Stimulated activated CD8-positive, alpha-beta memory T cell treated with anti-CD3 and anti-CD28 coated beads, Interleukin-7, amount 100 ng/mL, for 24 hours (primary cell): ENCODE data around the gene AMACR.
A peak's percentile ranks its signal among the peaks of the same experiment; 100 is the strongest.

ENCODE experiments used
- DNase-seq: peaks from one replicate; pipeline ENCODE4 v3.0.0-alpha.2; 2020; ENCODE audit warnings: low read depth

AMACR gene

DNA sequence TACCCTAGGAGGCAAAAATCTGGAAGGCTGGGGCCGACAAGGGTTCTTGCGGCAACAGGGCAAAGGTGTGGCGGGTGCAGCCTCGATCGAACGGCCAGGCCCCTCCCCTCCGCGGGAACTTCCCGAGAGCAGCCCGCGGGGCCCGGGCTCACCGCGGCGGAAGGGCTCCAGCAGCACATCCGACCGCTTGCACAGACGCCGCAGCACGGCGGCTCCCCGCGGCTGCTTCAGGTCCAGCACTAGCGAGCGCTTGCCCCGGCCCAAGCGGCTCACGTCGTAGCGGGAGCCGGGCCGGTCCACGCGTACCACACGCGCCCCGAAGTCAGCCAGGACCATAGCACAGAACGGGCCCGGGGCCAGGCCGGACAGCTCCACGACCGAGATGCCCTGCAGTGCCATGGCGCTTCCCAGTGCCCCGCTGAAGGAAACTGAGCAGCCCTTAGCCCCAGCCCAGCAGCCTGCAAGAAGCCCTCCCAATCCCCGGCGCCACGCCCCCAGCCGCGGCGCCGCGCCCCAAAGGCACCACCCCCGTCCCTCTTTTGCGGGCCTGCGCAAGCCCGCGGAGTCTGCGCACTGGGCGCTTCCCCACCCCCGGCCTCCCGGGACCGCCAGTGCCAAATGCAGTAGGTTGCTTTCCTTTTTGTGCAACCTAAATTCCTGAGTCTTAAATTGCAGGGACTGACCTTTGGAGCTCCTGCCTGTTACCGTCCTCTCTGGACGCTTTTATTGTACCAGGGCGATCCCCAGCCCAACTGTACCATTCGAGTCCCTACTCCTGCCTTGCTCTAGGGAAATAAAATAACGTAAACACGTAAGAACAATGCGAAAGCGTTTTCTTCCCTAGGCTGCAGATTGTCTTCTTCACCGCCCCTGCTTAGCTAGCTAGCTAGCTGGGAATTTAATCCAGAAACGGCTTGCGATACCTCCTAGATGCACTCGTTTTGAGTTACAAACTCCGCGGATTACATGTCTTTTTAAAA lies at the start of gene AMACR:
Gene AMACR (minus strand): TSS at position 430 of the 980 bp plus-strand sequence. CDS start 31 bp downstream, at position 399.
- peak; percentile 74 for DNase-seq

GRCh38 chr5:34057569-34057968 lies 49.7 kb upstream of the AMACR start:
- DNase-seq, result no peak

DNA sequence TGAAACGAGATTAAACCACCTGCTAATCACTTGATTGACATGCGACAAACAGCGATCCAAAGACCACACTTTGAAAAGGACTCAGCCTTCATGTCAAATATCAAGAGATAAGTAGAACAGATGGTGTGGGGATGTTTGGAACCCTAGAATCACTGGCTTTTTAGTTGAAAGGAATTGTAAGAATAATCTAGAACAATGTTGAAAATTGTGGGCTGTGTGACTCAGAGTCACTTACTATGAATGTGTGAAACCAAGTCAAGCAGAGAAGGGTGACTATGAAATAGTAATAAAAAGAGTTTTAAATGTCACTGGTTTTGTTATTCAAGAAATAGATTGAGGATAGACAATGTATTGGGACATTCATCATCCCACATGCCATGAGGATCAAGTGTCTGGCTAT lies 49.3 kb upstream of the AMACR start:
- DNase-seq, result no peak

DNA sequence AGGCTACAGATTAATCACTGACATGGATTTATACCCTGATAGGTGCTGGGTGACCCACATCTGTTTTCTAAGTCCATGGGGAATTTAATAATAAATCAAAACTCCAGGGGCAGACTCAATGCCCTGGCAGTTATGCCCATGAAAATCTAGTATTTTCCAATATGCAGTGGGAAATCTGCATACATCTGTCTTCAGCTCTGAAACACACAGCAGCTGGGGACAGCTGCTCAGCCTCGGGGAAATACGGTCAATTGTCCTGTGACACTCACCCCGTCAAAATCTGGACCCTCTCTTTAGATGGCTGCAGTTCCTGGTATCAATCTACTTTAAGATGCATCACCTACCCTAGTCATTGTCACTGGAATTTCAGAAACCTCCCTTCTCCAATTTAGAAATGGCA lies 47.8 kb upstream of the AMACR start:
- no peak for DNase-seq

GRCh38 chr5:34054400-34054729 lies 46.5 kb upstream of the AMACR start:
- DNase-seq, result no peak

DNA sequence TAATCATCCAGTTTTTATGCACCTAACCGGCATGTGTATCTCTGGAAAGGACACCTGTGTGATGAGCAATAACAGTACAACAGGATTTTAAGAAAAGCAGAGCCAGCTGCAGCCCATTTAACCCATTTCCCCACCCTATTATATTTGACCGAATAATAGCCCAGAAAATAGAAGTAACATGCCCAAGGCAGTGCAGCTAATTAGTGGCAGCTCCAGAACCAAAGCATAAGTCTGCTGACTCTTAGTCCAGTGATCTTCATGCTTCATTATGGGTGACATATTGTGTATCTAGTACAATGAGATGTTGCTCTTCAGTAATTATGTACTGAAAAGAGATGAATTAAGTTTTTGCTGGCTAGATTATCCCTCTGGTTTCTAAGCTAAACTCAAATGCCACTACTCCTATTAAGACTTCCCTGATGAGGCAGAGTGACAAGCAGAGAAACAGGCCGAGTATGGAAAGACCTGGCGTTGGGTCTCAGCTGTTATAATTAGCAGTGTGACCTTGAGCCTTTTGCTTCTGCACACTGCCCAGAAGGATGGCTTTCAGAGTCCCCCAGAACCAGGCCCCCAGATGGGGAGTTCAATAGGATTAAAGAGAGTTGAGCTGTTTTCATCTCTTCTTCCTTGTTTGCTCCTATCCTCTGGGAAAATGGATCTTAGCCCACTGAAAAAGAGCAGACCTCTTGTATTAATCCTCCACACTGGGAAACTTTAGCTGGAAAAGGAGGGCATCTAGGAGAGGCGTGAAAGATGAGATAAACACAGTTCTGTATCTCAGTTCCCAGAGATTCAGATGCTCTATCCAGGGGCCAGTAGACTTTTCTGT lies 45.9 kb upstream of the AMACR start:
- no peak for DNase-seq

DNA sequence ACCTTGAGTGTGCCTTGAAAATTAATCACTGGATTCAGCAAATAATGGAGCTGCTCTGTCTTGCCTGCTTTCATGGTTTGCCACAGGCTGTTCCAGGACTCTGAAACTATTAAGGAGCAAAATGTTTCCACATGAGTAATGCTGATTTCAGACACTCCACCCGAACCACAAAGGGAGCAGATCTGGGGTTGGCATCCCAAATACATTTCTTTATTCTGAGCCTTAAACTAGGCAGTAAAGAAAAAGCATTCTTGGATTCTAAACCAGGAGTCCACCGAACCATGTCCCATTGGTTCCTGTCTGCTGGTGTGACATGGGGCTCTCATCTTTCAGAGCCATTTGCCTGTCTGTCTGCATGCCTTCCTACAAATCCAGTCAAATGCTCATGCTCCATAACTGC lies 45.3 kb upstream of the AMACR start:
- no peak for DNase-seq

- DNase-seq, result no peak
Observed at GRCh38 chr5:34051374-34051980, 43.6 kb upstream of the AMACR start.

GRCh38 chr5:34047774-34048572 lies 40.1 kb upstream of the AMACR start:
- no peak for DNase-seq

- DNase-seq, result no peak
Observed at GRCh38 chr5:34047143-34047542, 39.3 kb upstream of the AMACR start.

DNA sequence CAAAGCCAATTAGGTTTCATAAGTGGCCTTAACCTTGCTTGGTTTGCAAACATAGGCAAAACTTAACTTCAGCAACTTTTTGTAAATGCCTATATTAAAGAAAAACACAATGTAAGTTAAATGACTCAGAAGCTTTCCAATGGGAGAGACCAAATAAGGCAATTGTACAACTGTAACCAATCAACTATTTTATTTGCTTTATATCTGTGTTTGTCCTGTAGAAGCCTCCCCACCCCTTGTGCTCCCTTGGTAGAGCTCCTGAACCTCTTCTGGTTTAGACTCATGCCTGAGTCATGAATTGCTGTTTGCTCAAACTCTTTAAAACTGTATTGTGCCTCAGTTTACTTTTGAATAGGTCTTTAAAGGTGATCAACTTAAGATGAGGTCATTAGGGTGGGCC lies 38.1 kb upstream of the AMACR start:
- DNase-seq, result no peak

DNA sequence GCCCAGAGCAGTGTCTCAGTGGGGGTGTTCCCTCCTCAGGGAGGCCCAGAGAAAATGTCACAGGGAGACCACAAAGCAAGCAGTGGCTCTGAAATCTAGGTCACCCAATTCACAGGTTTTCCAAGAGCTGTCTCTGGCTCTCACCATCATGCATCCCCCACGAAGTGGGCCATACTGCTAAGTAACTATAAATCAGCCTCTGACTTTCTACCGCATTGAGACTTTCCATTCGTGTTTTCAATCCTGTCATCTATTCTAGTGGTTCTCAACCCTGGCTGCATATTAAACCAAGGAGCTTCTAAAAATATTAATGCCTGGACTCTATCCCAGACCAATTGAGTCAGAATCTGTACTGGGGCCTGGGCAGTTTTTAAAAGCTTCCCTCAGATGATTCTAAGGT lies 37.2 kb upstream of the AMACR start:
- DNase-seq, result no peak

- DNase-seq, result no peak
Observed at GRCh38 chr5:34043099-34043876, 35.4 kb upstream of the AMACR start, which contains the start of gene C1QTNF3. Gene C1QTNF3 (minus strand): TSS chr5:34043213. CDS start chr5:34043125, 88 bp downstream.

DNA sequence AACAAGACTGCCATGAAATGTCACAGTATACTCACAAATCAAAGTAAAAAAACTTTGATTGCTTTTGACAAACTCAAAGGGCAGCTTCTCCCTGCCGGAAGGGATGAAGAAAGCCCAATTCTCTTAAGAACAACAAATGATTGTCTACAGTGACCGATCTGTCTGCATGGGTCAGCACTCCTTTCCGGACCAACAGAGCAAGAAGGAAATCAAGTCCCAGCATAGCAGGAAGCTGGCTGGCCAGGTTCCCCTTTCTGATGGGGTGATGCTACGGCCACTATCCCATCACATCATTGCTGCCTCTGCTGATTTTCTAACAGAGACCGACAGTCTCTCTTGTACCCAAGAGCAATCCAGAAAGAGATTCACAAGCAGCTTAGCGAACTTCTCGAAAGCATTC lies 34.5 kb upstream of the AMACR start:
- DNase-seq, result no peak

GRCh38 chr5:34041247-34041972 lies 33.6 kb upstream of the AMACR start:
- DNase-seq, result no peak

- DNase-seq, result no peak
Observed at GRCh38 chr5:34040472-34040871, 32.6 kb upstream of the AMACR start.

GRCh38 chr5:34039398-34040157 lies 31.7 kb upstream of the AMACR start:
- no peak for DNase-seq

- no peak for DNase-seq
Observed at GRCh38 chr5:34038838-34039237, 31.0 kb upstream of the AMACR start.

DNA sequence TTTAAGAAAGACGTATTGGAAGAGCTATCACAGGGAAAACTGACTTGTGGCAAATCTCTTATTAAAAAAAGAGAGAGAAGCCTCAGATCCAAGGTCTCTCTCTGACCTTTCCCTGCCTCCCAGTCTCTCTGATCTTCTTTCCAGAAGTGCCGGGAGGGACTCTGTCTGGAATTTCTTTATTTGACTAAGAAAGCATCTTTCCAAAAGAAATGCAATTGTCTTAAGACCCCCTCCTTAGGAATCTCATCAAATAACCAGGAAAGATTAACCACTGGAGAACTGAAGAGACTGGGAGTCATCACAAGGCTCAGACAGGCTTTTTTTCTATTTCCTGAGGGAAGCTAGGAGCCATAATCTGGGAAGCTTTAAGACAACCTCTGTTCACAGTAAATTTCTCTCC lies 30.5 kb upstream of the AMACR start:
- DNase-seq, result no peak
